ENCODE data around the gene PLN. TPM values are rescaled to one million over a fixed set of nuclear protein-coding genes. Genes with fewer than 3 reads are reported as not detected.

The PLN gene
- total RNA-seq, 5 donors from 2014 or later (not counting 1 experiment from before 2014, with no cell fraction given), result 0.13 to 0.23 TPM; not detected in 3

DNA sequence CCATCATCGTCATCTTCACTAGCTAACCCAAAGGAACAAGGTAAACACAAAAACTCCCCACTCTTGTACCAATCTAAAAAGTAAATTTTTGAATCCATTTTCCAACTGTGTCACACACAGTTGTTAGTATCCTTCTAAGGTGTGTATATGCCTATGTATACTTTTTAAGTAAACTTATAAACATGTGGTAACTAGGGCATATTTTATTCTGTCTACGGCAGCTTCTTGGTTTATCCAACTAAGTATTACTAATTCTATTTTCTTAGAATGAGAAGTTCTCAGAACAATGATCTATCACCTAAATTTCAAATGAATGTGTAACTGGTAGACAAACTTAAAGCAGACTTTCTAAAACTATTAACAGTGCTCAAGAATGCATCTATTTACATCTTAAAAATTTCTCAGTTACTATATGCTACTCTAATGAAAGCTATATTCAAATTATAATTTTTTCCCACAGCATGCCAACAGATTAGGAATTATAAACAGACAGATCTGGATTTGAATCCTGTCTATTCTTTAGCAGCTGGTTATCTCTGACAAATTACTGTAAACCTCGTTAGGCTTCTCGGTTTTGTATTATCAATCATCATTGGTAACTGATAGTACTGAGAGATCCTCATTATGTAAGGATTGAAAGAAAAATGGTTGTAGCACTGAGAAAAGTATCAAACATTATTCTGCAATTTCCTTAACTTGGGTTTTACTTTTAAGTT is 1.8 kb upstream of the PLN start:
- DNase-seq (no peak), ATAC-seq (replicated peaks in 1 of 4) (no peak)
- no CpG with 5 or more reads among the region's 4 CpGs for WGBS (ENCODE audit: insufficient coverage)
- Histone ChIP-seq H3K4me3 (ENCODE audit: control insufficient read depth in 1 of 2, extremely low read depth in 1 of 2, low read length in 1 of 2) (no peak overlapping the region), H3K36me3 (ENCODE audit: control insufficient read depth in 2 of 2, extremely low read depth in 1 of 2, insufficient read depth in 1 of 2, low read length in 1 of 2) (no peaks in the 10 kb centered on the region), H3K4me1 (ENCODE audit: control insufficient read depth in 1 of 2, extremely low read depth in 1 of 2, insufficient read depth in 2 of 2, low read length in 2 of 2) (peaks cover 0 to 22% of the 10 kb centered on the region in 2 experiments), H3K9me3 (peaks cover 2% of the 10 kb centered on the region), H3K27me3 (replicated peaks in 1 of 2; ENCODE audit: control insufficient read depth in 2 of 2, extremely low read depth in 1 of 2, insufficient read depth in 2 of 2, low read length in 1 of 2) (no peaks in the 10 kb centered on the region), H3K27ac (ENCODE audit: low read length) (no peak overlapping the region)
- no peaks in the 10 kb centered on the region for H3K9me3 Mint-ChIP-seq
- H3K4me3 Mint-ChIP-seq, result no peak overlapping the region
- H3K36me3 Mint-ChIP-seq, result peaks cover 14% of the 10 kb centered on the region
- H3K27me3 Mint-ChIP-seq, result no peaks in the 10 kb centered on the region
- no peak overlapping the region for H3K27ac Mint-ChIP-seq
- H3K4me1 Mint-ChIP-seq, result peaks cover 65 to 69% (median 69%) of the 10 kb centered on the region in 3 donors
- CTCF ChIA-PET, result no interaction called here
- POLR2A ChIA-PET, result interaction anchor here in 1 of 2 donors (0.7 kb wide), 1 partner anchor 72 kb away, joined by 3 read pairs; no protein-coding TSS in a partner anchor

DNA sequence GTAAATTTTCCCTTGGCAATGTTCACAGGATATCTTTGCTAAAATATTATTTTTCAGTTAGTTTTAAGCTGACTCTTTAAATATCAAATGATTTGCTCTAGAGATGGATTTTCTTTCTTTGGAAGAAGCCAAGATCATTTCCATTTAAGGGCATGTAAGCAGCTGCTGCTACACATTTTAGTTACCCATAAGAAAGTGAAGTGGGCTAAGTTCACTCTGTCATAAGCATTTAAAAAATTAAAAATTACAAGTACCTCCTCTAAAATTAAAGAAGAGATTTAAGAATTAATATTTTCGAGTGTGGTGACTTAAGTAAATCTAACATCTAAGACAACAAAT is 1.2 kb upstream of the PLN start:
- no peak overlapping the region for H3K4me3 ChIP-seq (ENCODE audit: control insufficient read depth in 1 of 2, extremely low read depth in 1 of 2, low read length in 1 of 2)
- H3K27ac ChIP-seq (ENCODE audit: low read length), result no peak overlapping the region
- H3K9me3 ChIP-seq, result peaks cover 2% of the 10 kb centered on the region
- ATAC-seq (replicated peaks in 1 of 4), result no peak
- no CpG with 5 or more reads among the region's 1 CpG for WGBS (ENCODE audit: insufficient coverage)
- Mint-ChIP-seq H3K4me3 (no peak overlapping the region), H3K27ac (no peak overlapping the region), H3K4me1 (peaks cover 62 to 70% (median 67%) of the 10 kb centered on the region in 3 donors), H3K36me3 (peaks cover 14% of the 10 kb centered on the region), H3K27me3 (no peaks in the 10 kb centered on the region), H3K9me3 (no peaks in the 10 kb centered on the region)
- POLR2A ChIA-PET, result no interaction called here
- no peak for DNase-seq
- no peaks in the 10 kb centered on the region for H3K27me3 ChIP-seq (replicated peaks in 1 of 2; ENCODE audit: control insufficient read depth in 2 of 2, extremely low read depth in 1 of 2, insufficient read depth in 2 of 2, low read length in 1 of 2)
- no peaks in the 10 kb centered on the region for H3K36me3 ChIP-seq (ENCODE audit: control insufficient read depth in 2 of 2, extremely low read depth in 1 of 2, insufficient read depth in 1 of 2, low read length in 1 of 2)
- CTCF ChIA-PET, result interaction anchor here in 1 of 2 donors (1.4 kb wide), 1 partner anchor 24 kb away, joined by 3 read pairs; no protein-coding TSS in a partner anchor
- peaks cover 0 to 25% of the 10 kb centered on the region in 2 experiments for H3K4me1 ChIP-seq (ENCODE audit: control insufficient read depth in 1 of 2, extremely low read depth in 1 of 2, insufficient read depth in 2 of 2, low read length in 2 of 2)

DNA sequence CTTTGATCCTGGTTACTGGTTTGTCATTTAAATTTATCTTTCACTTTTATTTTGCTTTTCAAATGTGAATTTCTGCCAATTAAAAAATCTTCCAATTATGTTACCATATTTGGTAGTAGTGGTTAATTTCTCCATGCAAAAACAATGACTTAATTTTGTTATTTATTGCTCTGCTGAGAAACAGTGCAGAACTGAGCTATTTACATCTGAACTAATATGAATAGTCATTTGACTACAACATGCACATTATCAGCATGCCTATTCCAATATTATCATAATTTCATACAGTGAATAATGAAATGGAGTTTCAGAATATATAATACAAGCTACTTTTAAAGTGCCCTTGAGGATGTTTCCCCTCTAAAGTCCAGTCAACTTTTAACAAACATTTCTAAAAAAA is 517 bp downstream of the PLN start:
- DNase-seq, result no peak
- no peaks in the 10 kb centered on the region for H3K27me3 Mint-ChIP-seq

DNA sequence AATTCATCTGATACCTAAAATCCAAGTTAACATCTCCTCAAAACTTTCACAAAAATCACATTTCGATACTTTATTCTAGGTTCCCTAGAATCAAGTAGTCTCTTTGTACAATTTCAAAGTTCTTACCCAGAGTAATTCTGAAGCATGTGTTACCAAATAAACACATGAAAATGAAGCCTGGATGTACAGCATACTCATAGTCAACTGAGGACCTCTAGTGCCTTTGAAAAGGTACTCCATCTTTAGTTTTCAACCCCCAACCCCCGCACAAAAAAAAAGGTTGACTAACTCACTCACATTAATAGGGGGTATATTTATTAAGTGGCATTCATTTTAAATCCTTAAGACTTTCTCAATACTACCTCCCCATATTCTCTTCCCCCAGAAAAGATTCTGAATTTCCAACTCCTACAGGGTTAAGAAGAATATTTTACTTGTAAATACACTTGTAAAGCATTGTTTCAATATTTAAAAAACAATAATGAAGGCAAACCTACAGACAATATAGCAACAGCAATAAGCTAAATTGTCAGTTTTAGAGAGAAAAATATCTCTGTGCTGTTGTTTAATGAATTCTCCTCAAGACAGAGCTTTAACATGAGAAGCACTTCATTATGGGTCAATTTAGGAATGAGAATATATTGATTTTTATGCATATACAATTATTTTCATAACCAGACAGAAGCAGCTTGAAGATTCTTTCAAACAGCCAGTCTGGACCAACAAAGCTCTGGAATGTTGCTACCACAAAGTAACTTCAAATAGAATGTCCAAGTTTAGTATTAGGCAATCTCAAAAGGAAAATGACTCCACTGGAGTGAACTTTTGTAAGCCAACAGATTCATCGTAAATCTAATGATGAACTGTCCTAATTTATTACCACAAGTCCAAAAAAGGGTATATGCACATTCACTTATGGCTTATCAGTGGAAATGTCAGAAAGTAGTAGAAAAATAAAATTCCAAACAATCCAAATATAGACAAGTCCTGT is 3.3 kb downstream of the PLN start:
- WGBS (ENCODE audit: insufficient coverage), result 67% methylated on average over 1 of the region's 3 CpGs
- Mint-ChIP-seq H3K36me3 (peaks cover 19% of the 10 kb centered on the region), H3K27ac (peak overlapping the region; percentile 59 to 78), H3K27me3 (no peaks in the 10 kb centered on the region), H3K9me3 (no peaks in the 10 kb centered on the region), H3K4me3 (no peak overlapping the region), H3K4me1 (peaks cover 56 to 62% (median 58%) of the 10 kb centered on the region in 3 donors)
- Histone ChIP-seq H3K27me3 (replicated peaks in 1 of 2; ENCODE audit: control insufficient read depth in 2 of 2, extremely low read depth in 1 of 2, insufficient read depth in 2 of 2, low read length in 1 of 2) (no peaks in the 10 kb centered on the region), H3K36me3 (ENCODE audit: control insufficient read depth in 2 of 2, extremely low read depth in 1 of 2, insufficient read depth in 1 of 2, low read length in 1 of 2) (peaks cover 0 to 11% of the 10 kb centered on the region in 2 donors), H3K27ac (ENCODE audit: low read length) (no peak overlapping the region), H3K4me3 (ENCODE audit: control insufficient read depth in 1 of 2, extremely low read depth in 1 of 2, low read length in 1 of 2) (no peak overlapping the region), H3K4me1 (ENCODE audit: control insufficient read depth in 1 of 2, extremely low read depth in 1 of 2, insufficient read depth in 2 of 2, low read length in 2 of 2) (peaks cover 0 to 34% of the 10 kb centered on the region in 2 experiments), H3K9me3 (no peaks in the 10 kb centered on the region)
- DNase-seq, result peak in 5 of 35 experiments; percentile 7 to 69 (median 10)
- CTCF ChIA-PET, result interaction anchor here (0.6 to 1.3 kb wide), 9 partner anchors 14 to 576 kb away, joined by 3 to 6 read pairs (median 3); no protein-coding TSS in a partner anchor
- peak; percentile 75 to 91 (median 86) for ATAC-seq (replicated peaks in 1 of 4)
- POLR2A ChIA-PET, result interaction anchor here in 1 of 2 donors (0.6 kb wide), 2 partner anchors 457 to 569 kb away, joined by 3 to 8 read pairs; no protein-coding TSS in a partner anchor

More for the DNA sequence above, 517 bp downstream of the PLN start:
- H3K9me3 ChIP-seq, result no peaks in the 10 kb centered on the region
- H3K27ac Mint-ChIP-seq, result no peak overlapping the region
- H3K4me3 ChIP-seq (ENCODE audit: control insufficient read depth in 1 of 2, extremely low read depth in 1 of 2, low read length in 1 of 2), result no peak overlapping the region
- H3K4me1 Mint-ChIP-seq, result peaks cover 65 to 71% (median 66%) of the 10 kb centered on the region in 3 donors
- no peaks in the 10 kb centered on the region for H3K36me3 ChIP-seq (ENCODE audit: control insufficient read depth in 2 of 2, extremely low read depth in 1 of 2, insufficient read depth in 1 of 2, low read length in 1 of 2)
- peaks cover 0 to 37% of the 10 kb centered on the region in 2 experiments for H3K4me1 ChIP-seq (ENCODE audit: control insufficient read depth in 1 of 2, extremely low read depth in 1 of 2, insufficient read depth in 2 of 2, low read length in 2 of 2)
- ChIA-PET POLR2A (interaction anchor here in 1 of 2 donors (0.5 kb wide), 1 partner anchor 309 kb away, joined by 16 read pairs; no protein-coding TSS in a partner anchor), CTCF (interaction anchor here in 1 of 2 donors (0.5 to 1.5 kb wide), 3 partner anchors 17 to 765 kb away, joined by 3 to 4 read pairs (median 4); no protein-coding TSS in a partner anchor)
- no peak overlapping the region for H3K27ac ChIP-seq (ENCODE audit: low read length)
- no peaks in the 10 kb centered on the region for H3K27me3 ChIP-seq (replicated peaks in 1 of 2; ENCODE audit: control insufficient read depth in 2 of 2, extremely low read depth in 1 of 2, insufficient read depth in 2 of 2, low read length in 1 of 2)
- no peak for ATAC-seq (replicated peaks in 1 of 4)
- no peak overlapping the region for H3K4me3 Mint-ChIP-seq
- H3K36me3 Mint-ChIP-seq, result peaks cover 12% of the 10 kb centered on the region
- no peaks in the 10 kb centered on the region for H3K9me3 Mint-ChIP-seq

GRCh38 chr6:118553132-118553531 is 5.0 kb downstream of the PLN start:
- Histone ChIP-seq H3K4me3 (ENCODE audit: control insufficient read depth in 1 of 2, extremely low read depth in 1 of 2, low read length in 1 of 2) (no peak overlapping the region), H3K4me1 (ENCODE audit: control insufficient read depth in 1 of 2, extremely low read depth in 1 of 2, insufficient read depth in 2 of 2, low read length in 2 of 2) (peaks cover 9 to 36% of the 10 kb centered on the region in 2 experiments), H3K36me3 (ENCODE audit: control insufficient read depth in 2 of 2, extremely low read depth in 1 of 2, insufficient read depth in 1 of 2, low read length in 1 of 2) (peaks cover 0 to 11% of the 10 kb centered on the region in 2 donors), H3K9me3 (no peaks in the 10 kb centered on the region), H3K27me3 (replicated peaks in 1 of 2; ENCODE audit: control insufficient read depth in 2 of 2, extremely low read depth in 1 of 2, insufficient read depth in 2 of 2, low read length in 1 of 2) (no peaks in the 10 kb centered on the region), H3K27ac (ENCODE audit: low read length) (no peak overlapping the region)
- WGBS (ENCODE audit: insufficient coverage), result no CpG with 5 or more reads among the region's 1 CpG
- Mint-ChIP-seq H3K4me1 (peaks cover 56 to 66% (median 61%) of the 10 kb centered on the region in 3 donors), H3K27ac (peak overlapping the region in 1 of 2 donors; percentile 39), H3K9me3 (no peaks in the 10 kb centered on the region), H3K36me3 (peaks cover 19% of the 10 kb centered on the region), H3K4me3 (no peak overlapping the region), H3K27me3 (no peaks in the 10 kb centered on the region)
- POLR2A ChIA-PET, result interaction anchor here (0.6 to 0.7 kb wide), 3 partner anchors 10 to 457 kb away, joined by 4 read pairs; no protein-coding TSS in a partner anchor
- DNase-seq, result no peak
- no peak for ATAC-seq (replicated peaks in 1 of 4)
- CTCF ChIA-PET, result interaction anchor here (0.6 to 1.6 kb wide), 7 partner anchors 8 to 572 kb away, joined by 3 to 7 read pairs (median 5); no protein-coding TSS in a partner anchor

GRCh38 chr6:118554698-118555097 is 6.6 kb downstream of the PLN start:
- CTCF ChIA-PET, result interaction anchor here in 1 of 2 donors (0.7 to 1.6 kb wide), 2 partner anchors 10 to 79 kb away, joined by 3 to 4 read pairs; no protein-coding TSS in a partner anchor
- no peak overlapping the region for H3K4me3 ChIP-seq (ENCODE audit: control insufficient read depth in 1 of 2, extremely low read depth in 1 of 2, low read length in 1 of 2)
- no peak overlapping the region for H3K27ac ChIP-seq (ENCODE audit: low read length)
- POLR2A ChIA-PET, result no interaction called here
- Mint-ChIP-seq H3K9me3 (no peaks in the 10 kb centered on the region), H3K36me3 (peaks cover 19% of the 10 kb centered on the region), H3K4me3 (no peak overlapping the region), H3K27ac (peak overlapping the region; percentile 11 to 57), H3K4me1 (peaks cover 60 to 74% (median 70%) of the 10 kb centered on the region in 3 donors), H3K27me3 (no peaks in the 10 kb centered on the region)
- peaks cover 15 to 36% of the 10 kb centered on the region in 2 experiments for H3K4me1 ChIP-seq (ENCODE audit: control insufficient read depth in 1 of 2, extremely low read depth in 1 of 2, insufficient read depth in 2 of 2, low read length in 2 of 2)
- H3K27me3 ChIP-seq (replicated peaks in 1 of 2; ENCODE audit: control insufficient read depth in 2 of 2, extremely low read depth in 1 of 2, insufficient read depth in 2 of 2, low read length in 1 of 2), result no peaks in the 10 kb centered on the region
- H3K36me3 ChIP-seq (ENCODE audit: control insufficient read depth in 2 of 2, extremely low read depth in 1 of 2, insufficient read depth in 1 of 2, low read length in 1 of 2), result peaks cover 0 to 11% of the 10 kb centered on the region in 2 donors
- no peaks in the 10 kb centered on the region for H3K9me3 ChIP-seq
- no CpG with 5 or more reads among the region's 1 CpG for WGBS (ENCODE audit: insufficient coverage)
- DNase-seq, result no peak
- no peak for ATAC-seq (replicated peaks in 1 of 4)

Measured in T-cell (primary cell).